K562 (cell line): Measurements from ENCODE around the gene MOCOS. TPM values are rescaled to one million over a fixed set of nuclear protein-coding genes. Genes with fewer than 3 reads are reported as not detected.

Experiments used
- GTF2E2 ChIP-seq: fragments of 200-800 bp; sonication (Bioruptor generic); IDR thresholded peaks from 2 replicates; pipeline ENCODE4 v1.6.1; 2016; ENCODE audit warnings: missing genetic modification characterization, missing compliant biosample characterization
- RREB1 ChIP-seq: fragments of 250-450 bp; sonication (Bioruptor Pico); IDR thresholded peaks from 2 replicates; pipeline ENCODE4 v1.4.0; 2020
- ZFX ChIP-seq: sonication (generic); formaldehyde crosslinking; IDR thresholded peaks from 2 replicates; pipeline ENCODE4 v1.8.0; 2022; ENCODE audit warnings: mild to moderate bottlenecking, missing genetic modification reagents, moderate library complexity
- ZKSCAN1 ChIP-seq: fragments of 150-350 bp; IDR thresholded peaks from 2 replicates; pipeline ENCODE4 v1.6.1; 2016; ENCODE audit warnings: low read depth, low read length
- ZNF695 ChIP-seq: fragments of 450-650 bp; formaldehyde crosslinking; IDR thresholded peaks from 2 replicates; pipeline ENCODE4 v1.4.0; 2020; ENCODE audit warnings: mild to moderate bottlenecking, moderate library complexity
- polyA plus RNA-seq, 8 experiments: library from polyadenylated mRNA; depleted of rRNA in 4 of 8; stranded (reverse) in 5 of 8; unstranded in 3 of 8; fragments of >200 nt; fragmentation: Nextera tagmentation in 2 of 8; fragmentation: Illumina TruSeq in 1 of 8; extraction: Ambion mirVana in 2 of 8; extraction: Trizol in 1 of 8; gene quantifications; 2 replicates each; pipeline versions ENCODE4 v1.2.1 to v1.2.3, GENCODE V29; 2011 to 2014; ENCODE audit warnings: inconsistent platforms in 1 of 8, missing spikeins in 1 of 8
- total RNA-seq, 7 experiments: library from RNA; depleted of rRNA in 6 of 7; stranded (reverse); fragments of >200 nt in 6 of 7; fragmentation: Illumina TruSeq in 2 of 7; extraction: Trizol in 2 of 7; gene quantifications; 2 replicates each; pipeline versions ENCODE4 v1.2.1 to v1.2.3, GENCODE V29; 2011 to 2021; ENCODE audit warnings: low replicate concordance in 1 of 7
- TF ChIP-seq, protein P1 (sequence below), 2 experiments: fragments of 450-650 bp; formaldehyde crosslinking in 1 of 2; IDR thresholded peaks; 2 replicates each; pipeline versions ENCODE4 v1.4.0 to v1.6.1; 2014 to 2020; ENCODE audit warnings: mild to moderate bottlenecking in 2 of 2, borderline replicate concordance in 1 of 2, low read depth in 1 of 2

MOCOS gene
- total and polyA plus RNA-seq, 9 of the 15 experiments (the other 6 are each of a cell fraction or from before 2014, with no cell fraction given), result 4.5 to 12.4 (median 9.1) TPM

DNA sequence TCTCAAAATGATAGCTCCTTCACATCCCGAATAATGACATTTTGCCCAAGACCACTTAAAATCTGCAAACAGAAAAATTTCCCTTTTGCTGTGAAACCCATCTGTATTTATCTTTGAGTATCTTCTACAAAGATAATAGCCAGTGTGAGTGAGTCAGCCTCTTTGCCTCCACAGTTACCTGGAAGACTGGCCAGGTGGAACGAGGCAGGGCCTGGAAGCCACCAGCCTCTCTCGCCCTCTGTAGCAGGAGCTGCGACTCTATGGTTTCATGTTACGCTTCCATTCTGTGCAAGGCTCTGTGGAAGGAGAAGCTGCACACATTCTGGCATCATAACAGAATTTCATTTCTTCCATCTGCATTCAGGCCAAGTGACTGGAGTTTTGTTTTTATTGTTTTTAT, 48.1 kb upstream of the MOCOS start (continued):
- TF ChIP-seq ZFX (CRISPR knock-in tag) (no peak), ZNF695 (CRISPR knock-in tag) (no peak), GTF2E2 (tag) (no peak), RREB1 (no peak), ZKSCAN1 (no peak)
- TF ChIP-seq, protein P1, sequence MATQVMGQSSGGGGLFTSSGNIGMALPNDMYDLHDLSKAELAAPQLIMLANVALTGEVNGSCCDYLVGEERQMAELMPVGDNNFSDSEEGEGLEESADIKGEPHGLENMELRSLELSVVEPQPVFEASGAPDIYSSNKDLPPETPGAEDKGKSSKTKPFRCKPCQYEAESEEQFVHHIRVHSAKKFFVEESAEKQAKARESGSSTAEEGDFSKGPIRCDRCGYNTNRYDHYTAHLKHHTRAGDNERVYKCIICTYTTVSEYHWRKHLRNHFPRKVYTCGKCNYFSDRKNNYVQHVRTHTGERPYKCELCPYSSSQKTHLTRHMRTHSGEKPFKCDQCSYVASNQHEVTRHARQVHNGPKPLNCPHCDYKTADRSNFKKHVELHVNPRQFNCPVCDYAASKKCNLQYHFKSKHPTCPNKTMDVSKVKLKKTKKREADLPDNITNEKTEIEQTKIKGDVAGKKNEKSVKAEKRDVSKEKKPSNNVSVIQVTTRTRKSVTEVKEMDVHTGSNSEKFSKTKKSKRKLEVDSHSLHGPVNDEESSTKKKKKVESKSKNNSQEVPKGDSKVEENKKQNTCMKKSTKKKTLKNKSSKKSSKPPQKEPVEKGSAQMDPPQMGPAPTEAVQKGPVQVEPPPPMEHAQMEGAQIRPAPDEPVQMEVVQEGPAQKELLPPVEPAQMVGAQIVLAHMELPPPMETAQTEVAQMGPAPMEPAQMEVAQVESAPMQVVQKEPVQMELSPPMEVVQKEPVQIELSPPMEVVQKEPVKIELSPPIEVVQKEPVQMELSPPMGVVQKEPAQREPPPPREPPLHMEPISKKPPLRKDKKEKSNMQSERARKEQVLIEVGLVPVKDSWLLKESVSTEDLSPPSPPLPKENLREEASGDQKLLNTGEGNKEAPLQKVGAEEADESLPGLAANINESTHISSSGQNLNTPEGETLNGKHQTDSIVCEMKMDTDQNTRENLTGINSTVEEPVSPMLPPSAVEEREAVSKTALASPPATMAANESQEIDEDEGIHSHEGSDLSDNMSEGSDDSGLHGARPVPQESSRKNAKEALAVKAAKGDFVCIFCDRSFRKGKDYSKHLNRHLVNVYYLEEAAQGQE (IDR thresholded peaks at IDR 0.05; ENCODE audit: borderline replicate concordance), result no peak
- TF ChIP-seq, protein P1 (CRISPR knock-in tag; IDR thresholded peaks at IDR 0.05; ENCODE audit: low read depth), result no peak
